GM12864 (cell line): ENCODE measurements around the gene ABCD1.
A peak's percentile ranks its signal among the peaks of the same experiment; 100 is the strongest.

Experiments used
- DNase-seq: peaks from one replicate; pipeline ENCODE4 v3.0.0-alpha.2; 2011; ENCODE audit warnings: low read depth
- H3K4me3 ChIP-seq: 2 replicates; pipeline ENCODE4 v1.5.1; 2011; ENCODE audit warnings: mild to moderate bottlenecking, low read depth, low read length, control low read depth
- CTCF ChIP-seq: IDR thresholded peaks from 2 replicates; pipeline ENCODE4 v1.5.1; 2011; ENCODE audit warnings: low read depth, mild to moderate bottlenecking, moderate library complexity, low read length, control low read depth, inconsistent platforms; ENCODE audit errors: missing control alignments

The ABCD1 gene

GRCh38 chrX:153709726-153710674 is 14.7 kb upstream of the ABCD1 start:
- DNase-seq, result no peak
- no peak for TF ChIP-seq CTCF

GRCh38 chrX:153714256-153714655 is 10.4 kb upstream of the ABCD1 start:
- no peak overlapping the region for H3K4me3 ChIP-seq
- DNase-seq, result no peak
- TF ChIP-seq CTCF, result no peak

More at GRCh38 chrX:153709726-153710674, 14.7 kb upstream of the ABCD1 start:
- H3K4me3 ChIP-seq, result no peak overlapping the region

GRCh38 chrX:153717445-153717844 is 7.2 kb upstream of the ABCD1 start:
- no peak overlapping the region for H3K4me3 ChIP-seq
- TF ChIP-seq CTCF, result no peak
- no peak for DNase-seq

- no peak for DNase-seq
- no peak overlapping the region for H3K4me3 ChIP-seq
- TF ChIP-seq CTCF, result no peak
These were observed 5.4 kb upstream of the ABCD1 start for GRCh38 chrX:153719238-153719637.

GRCh38 chrX:153719701-153720100 is 5.0 kb upstream of the ABCD1 start:
- H3K4me3 ChIP-seq, result no peak overlapping the region
- DNase-seq, result no peak
- TF ChIP-seq CTCF, result no peak

- DNase-seq, result no peak
- H3K4me3 ChIP-seq, result peak overlapping the region; percentile 87
- no peak for TF ChIP-seq CTCF
These were observed 1.8 kb upstream of the ABCD1 start for GRCh38 chrX:153722704-153723350.
